HG02973 (cell line): ENCODE measurements around the gene S100A13.
"Not testable (repeated sequence)": the region's sequence is repeated elsewhere in the genome, so short reads cannot be mapped to it uniquely, and the experiment has no call there.

Source experiments
- ATAC-seq: cut with Tn5 transposase; IDR thresholded peaks from one replicate; pipeline ENCODE4 v1.9.1; 2021; ENCODE audit warnings: moderate library complexity; ENCODE audit not compliant: unreplicated experiment

The S100A13 gene

GRCh38 chr1:153575497-153575896, 51.8 kb downstream of the S100A13 start:
- ATAC-seq: not testable (repeated sequence)

GRCh38 chr1:153575081-153575491, 52.2 kb downstream of the S100A13 start:
- ATAC-seq: not testable (repeated sequence)

- no peak for ATAC-seq
Observed at GRCh38 chr1:153573351-153573750, 54.0 kb downstream of the S100A13 start.

- ATAC-seq: no peak
Observed at GRCh38 chr1:153572569-153573015, 54.7 kb downstream of the S100A13 start.

DNA sequence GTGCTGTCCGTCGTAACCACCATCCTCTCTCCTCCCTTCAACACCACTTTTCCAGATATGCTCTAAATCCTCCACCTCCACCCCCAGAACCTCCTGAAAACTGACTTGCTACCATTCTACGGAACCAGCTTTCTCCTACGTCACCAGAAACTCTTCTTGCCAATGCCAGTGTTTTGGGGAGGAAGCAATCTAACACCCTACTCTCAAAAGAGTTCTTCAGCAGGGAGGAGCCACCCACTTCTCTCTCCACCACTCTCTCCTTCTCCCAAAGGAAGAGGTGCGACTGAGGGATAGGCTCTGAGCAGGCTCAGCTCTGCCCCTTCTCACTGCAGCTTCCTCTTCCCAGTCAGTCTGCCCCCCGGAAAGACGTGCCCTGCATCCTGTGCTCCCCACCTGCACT, 55.6 kb downstream of the S100A13 start:
- ATAC-seq: no peak

DNA sequence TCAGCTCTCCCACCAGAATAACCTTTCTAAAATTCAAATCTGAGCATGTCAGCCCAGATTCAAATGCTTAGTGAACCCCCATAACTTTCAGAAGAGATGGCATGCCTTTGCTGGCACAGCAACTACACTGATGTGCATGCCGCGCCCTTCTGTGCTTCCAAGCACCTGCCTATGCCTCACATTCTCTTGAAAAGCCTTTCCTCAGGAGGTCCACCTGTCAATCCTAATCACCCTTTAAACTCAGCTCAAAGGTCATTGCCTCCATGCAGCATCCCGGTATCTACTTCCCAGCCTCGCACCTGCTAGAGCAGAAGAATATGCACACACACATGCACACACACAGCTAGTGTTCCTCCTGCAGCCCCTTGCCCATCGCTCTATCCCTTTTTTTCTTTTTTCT, 56.4 kb downstream of the S100A13 start:
- no peak for ATAC-seq

- ATAC-seq: no peak
Observed at GRCh38 chr1:153569465-153569864, 57.8 kb downstream of the S100A13 start.
